GM12891 (cell line): ENCODE results near the gene LIMK1.

Experiments used
- POLR2A ChIP-seq: IDR thresholded peaks from 2 replicates; pipeline ENCODE4 v1.6.1; 2011; ENCODE audit warnings: low read depth, low read length, control low read depth
- SPI1 ChIP-seq: IDR thresholded peaks from 2 replicates; pipeline ENCODE4 v1.6.1; 2011; ENCODE audit warnings: low read depth, low read length, control low read depth

GRCh38 chr7:74095135-74095534 is 11.5 kb downstream of the LIMK1 start:
- no peak for TF ChIP-seq SPI1
- no peak for TF ChIP-seq POLR2A
